Hematopoietic multipotent progenitor cell treated with erythropoietin and hydrocortisone succinate and interleukin-3 and kit ligand, for 6 days (in vitro differentiated cells): Measurements from ENCODE around the gene SYVN1.

Experiments
- DNase-seq: peaks from one replicate; pipeline ENCODE4 v3.0.0-alpha.2; 2015

Gene SYVN1

DNA sequence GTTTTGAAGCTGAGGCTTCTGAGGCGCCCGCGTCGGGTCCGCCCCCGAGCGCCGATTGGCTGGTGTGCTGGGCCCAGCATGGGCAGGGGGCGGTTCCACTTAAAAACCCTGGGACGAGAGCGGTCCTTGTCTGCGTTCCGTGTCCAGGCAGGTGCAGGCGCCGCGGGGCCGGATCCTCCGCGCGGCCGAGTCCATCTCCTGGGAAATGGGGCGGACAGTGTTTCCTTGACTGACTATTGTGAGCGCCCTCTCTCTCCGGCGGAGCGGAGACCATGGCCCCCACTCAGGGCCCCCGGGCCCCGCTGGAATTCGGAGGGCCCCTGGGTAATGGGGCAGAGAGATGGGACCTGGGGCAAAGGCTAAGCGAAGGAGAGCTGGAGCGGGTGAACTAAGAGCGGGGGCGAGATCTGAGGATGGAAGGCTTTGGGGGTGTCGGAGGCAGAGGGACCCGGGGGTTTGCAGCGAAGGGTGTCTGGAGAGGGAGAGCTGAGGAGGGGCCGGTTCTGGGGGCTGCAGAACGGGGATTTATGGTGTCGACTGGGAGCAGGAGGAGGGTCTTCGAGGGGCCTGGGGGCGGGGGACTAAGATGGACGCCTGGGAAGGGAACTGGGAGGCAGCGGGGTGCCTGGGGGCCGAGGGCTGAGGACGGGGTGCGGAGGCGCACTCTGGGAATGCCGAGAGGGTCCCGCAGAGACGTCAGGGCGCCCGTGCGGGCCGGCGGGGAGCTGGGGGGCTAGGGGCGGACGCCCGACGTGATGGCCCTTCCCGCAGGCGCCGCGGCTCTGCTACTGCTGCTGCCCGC is 22.4 kb downstream of the SYVN1 start, which contains the start of gene TM7SF2:
TSS of gene TM7SF2 (plus strand) at position 129 of the 802 bp plus-strand sequence. CDS start at position 273, 144 bp downstream.
- peak; percentile 99 for DNase-seq

GRCh38 chr11:65111159-65111743 is 23.1 kb downstream of the SYVN1 start:
- no peak for DNase-seq

DNA sequence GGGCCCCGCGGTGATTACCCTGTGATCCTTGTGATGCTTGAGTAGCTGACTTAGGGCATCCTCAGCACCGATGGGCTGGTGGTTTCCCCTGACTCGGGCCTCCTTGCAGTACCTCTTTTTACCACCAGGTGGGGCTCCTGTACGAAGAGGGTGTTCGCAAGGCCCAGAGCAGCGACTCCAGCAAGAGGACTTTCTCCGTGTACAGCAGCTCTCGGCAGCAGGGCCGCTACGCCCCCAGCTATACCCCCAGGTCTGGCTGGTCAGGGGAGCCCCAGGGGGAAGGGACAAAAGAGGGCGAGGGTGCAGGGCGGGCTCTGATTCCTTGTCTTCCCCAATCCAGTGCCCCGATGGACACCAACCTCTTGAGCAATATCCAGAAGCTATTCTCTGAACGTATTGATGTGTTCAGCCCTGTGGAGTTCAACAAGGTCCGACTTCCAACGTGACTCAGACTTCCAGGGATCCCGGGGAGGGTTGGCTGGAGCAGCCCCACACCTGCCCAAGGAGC is 23.9 kb downstream of the SYVN1 start:
- DNase-seq = peak; percentile 93

GRCh38 chr11:65109231-65110198 is 24.8 kb downstream of the SYVN1 start:
- DNase-seq = no peak

- DNase-seq = no peak
Measured at GRCh38 chr11:65108469-65109123, 25.7 kb downstream of the SYVN1 start.

GRCh38 chr11:65107751-65108468 is 26.4 kb downstream of the SYVN1 start:
- no peak for DNase-seq

DNA sequence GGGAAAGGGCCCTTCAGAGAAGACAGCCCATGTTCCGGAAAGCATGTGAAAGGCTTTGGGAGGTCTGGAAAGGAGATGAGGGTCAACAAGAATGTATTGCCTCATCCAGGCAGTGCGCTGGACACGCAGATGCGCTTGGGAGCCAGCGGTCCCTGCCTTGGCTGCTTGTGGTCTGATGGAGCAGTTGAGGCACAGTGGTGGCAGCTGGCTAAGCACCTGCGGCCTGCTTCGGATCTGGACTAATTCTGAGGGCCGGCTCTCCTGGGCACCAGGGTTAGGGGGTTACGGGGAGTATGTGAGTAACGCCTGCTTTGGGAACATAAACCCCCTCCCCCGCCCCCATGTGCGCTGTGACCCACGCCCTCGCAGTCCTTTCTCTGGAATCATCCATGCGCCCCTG is 27.2 kb downstream of the SYVN1 start:
- DNase-seq = no peak

- DNase-seq = no peak
Measured at GRCh38 chr11:65104628-65105027, 29.7 kb downstream of the SYVN1 start.

GRCh38 chr11:65103476-65103875 is 30.8 kb downstream of the SYVN1 start:
- no peak for DNase-seq

DNA sequence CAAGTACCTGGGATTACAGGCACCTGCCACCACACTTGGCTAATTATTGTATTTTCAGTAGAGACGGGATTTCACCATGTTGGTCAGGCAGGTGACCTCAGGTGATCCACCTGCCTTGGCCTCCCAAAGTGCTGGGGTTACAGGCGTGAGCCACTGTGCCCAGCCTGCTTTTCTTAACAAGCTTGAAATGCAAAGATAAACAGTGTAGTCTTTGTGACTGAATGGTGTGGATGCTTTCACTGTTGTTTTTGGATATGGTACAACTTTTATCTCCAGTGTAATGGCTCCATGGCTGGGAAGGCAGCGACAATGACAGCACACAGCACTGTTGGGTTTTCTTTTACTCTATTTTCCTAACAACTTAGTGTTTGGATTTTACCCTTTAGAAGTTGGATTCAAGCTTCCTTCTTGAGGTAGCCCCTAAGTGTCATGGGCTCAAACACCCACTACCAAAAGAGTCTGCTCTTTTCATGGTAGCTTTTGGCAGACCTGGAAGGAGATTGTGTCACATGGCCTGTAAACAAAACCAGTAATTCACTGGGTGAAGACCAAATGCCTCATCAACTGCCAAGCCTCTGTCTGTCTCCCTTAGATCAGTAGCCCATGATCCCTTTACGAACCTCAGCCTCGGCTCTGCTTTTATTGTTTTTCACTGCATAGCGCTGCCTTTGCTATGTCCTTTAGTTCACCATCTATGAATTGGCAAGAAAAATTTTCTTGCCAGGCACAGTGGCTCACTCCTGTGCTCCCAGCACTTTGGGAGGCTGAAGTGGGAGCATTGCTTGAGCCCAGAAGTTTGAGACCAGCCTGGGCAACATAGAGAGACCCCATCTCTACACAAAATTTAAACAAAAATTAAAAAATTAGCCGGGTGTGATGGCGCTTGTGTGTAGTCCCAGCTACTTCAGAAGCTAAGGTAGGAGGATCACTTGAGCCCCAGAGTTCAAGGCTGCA is 31.9 kb downstream of the SYVN1 start:
- DNase-seq = no peak

GRCh38 chr11:65100674-65101350 is 33.5 kb downstream of the SYVN1 start:
- DNase-seq = peak; percentile 20

- DNase-seq = no peak
Measured at GRCh38 chr11:65096926-65097325, 37.4 kb downstream of the SYVN1 start.

DNA sequence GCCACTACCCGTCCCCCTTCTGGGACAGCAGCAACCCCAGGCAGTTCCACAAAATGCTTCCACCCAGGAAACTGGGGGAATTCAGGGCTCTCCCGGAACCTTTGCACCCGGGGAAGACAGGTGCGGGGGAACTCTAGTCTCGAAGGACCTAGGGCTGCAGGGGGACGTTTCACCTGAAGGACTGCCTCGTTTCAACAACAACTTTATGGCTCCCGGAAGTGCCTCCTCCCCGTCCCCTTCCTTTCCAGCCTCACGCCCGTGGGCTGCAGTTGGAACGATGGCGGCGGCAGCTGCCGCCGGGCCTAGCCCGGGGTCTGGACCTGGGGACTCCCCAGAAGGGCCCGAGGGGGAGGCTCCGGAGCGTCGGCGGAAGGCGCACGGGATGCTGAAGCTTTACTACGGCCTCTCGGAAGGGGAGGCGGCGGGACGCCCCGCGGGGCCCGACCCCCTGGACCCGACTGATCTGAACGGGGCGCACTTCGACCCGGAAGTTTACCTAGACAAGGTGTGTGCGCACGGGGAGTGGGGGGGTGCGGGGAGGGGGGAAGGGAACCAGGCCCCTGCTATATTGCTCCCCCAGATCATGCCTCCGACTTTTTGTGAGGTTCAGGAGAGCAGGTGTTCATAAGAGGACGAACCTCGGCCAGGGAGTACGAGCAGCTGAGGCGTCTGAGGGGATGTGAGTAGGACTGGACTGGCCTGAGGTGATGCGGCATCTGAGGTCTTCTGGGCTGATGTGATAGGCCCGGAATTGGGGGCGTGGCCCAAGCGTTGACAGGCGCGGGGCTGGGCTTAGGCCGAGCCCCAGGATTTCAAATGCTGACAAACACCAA is 38.1 kb downstream of the SYVN1 start, which contains the start of gene VPS51:
TSS of gene VPS51 (plus strand) at position 241 of the 833 bp plus-strand sequence. CDS start at position 278, 37 bp downstream.
- peak; percentile 98 for DNase-seq

- no peak for DNase-seq
Measured at GRCh38 chr11:65095427-65095826, 38.9 kb downstream of the SYVN1 start.

DNA sequence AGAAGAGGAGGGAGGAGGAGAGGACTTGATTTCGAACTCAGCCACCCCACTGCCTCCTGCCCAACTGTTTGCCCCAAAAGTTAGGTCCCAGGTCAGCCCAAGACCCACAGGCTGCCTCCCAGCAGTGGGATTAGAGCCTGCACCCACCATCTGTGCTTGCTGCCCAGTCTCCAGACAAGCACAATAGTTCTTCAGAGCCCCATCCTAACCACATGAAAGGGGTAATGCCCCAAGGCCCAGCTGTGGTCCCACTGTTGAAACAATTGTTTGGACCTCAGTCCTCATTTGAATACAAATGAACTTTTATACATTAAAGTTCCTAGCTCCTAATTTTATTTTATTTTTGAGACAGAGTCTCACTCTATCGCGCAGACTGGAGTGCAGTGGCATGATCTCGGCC is 43.7 kb downstream of the SYVN1 start:
- DNase-seq = no peak

GRCh38 chr11:65089621-65090020 is 44.7 kb downstream of the SYVN1 start:
- no peak for DNase-seq

GRCh38 chr11:65087827-65088226 is 46.5 kb downstream of the SYVN1 start:
- DNase-seq = no peak

- no peak for DNase-seq
Measured at GRCh38 chr11:65087216-65087615, 47.1 kb downstream of the SYVN1 start.

- DNase-seq = no peak
Measured at GRCh38 chr11:65086809-65087208, 47.5 kb downstream of the SYVN1 start.
